ENCODE measurements around the gene TIFAB. TPM values are rescaled to one million over a fixed set of nuclear protein-coding genes. Genes with fewer than 3 reads are reported as not detected.

The TIFAB gene
- total RNA-seq, 2 experiments from 2014 or later: 0.11 TPM; not detected in 1

- H3K4me3 ChIP-seq (ENCODE audit: low read length): no peak overlapping the region
- H3K27ac Mint-ChIP-seq: no peak overlapping the region
- peaks cover 0 to 19% of the 10 kb centered on the region in 2 experiments for H3K9me3 ChIP-seq (ENCODE audit: control insufficient read depth in 1 of 2, insufficient read depth in 1 of 2, low read length in 2 of 2)
- ATAC-seq (ENCODE audit: poor library complexity) (no peak), DNase-seq (no peak)
- no peak overlapping the region for H3K4me3 Mint-ChIP-seq
- ChIA-PET CTCF (no interaction called here), POLR2A (no interaction called here)
- intact Hi-C loops (cut with DNase I, micrococcal nuclease): no loop called here
- H3K36me3 Mint-ChIP-seq (ENCODE audit: low read depth): no peaks in the 10 kb centered on the region
- H3K4me1 ChIP-seq (ENCODE audit: insufficient read depth, low read length): peaks cover 9% of the 10 kb centered on the region
- no peak for TF ChIP-seq CTCF (IDR thresholded peaks at IDR 0.05)
- no peak overlapping the region for H3K27ac ChIP-seq (ENCODE audit: low read depth in 1 of 2, low read length in 2 of 2)
- H3K27me3 ChIP-seq (ENCODE audit: control insufficient read depth in 1 of 2, insufficient read depth in 2 of 2, low read length in 2 of 2): peaks cover 56 to 59% of the 10 kb centered on the region in 2 experiments
- no peaks in the 10 kb centered on the region for H3K9me3 Mint-ChIP-seq
- H3K36me3 ChIP-seq (ENCODE audit: insufficient read depth, low read length): no peaks in the 10 kb centered on the region
- peaks cover 13% of the 10 kb centered on the region for H3K4me1 Mint-ChIP-seq (ENCODE audit: low read depth)
- peaks cover 62% of the 10 kb centered on the region for H3K27me3 Mint-ChIP-seq
Measured at GRCh38 chr5:135487037-135487395, 34.9 kb upstream of the TIFAB start.

DNA sequence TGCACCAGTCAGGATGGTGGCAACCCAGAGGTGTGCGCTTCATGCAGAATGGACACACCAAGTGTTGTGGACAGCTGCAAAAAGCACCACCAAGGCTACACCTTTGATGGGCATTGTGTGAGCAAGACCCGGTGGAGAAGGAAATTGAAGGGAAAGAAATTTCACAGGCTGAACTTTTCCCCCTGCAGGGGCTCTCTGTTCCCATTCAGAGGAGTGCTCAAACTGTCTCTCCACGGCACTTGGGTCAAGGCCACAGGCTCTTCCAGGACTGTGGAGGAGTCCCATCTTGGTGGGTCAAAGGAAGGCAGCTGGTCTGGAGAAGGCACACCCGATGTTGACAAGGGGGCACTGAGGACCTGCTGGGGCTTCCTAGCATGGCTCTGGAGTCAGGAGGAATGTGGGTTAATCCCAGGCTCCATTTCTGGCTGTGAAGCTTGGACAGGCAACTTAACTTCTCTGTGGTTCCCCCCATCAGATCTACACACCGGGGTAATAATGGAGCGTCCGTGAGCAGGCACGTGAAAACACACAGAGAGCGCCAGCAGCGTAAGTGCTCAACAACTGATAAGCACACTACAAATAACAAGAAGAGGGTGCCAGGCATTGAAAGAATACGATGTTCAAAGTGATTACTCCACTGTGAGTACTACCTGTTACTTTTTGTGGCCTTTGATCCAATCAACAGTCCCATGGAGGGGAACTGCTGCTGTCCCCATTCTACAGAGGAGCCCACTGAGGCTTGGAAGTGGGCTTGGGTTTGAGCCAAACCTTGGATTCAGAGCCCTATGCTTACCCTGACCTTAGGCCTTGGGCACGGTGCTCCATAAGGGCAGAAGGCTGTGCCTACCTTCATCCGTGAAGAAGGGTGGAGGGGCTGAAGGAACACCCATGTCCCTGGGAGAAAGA is 34.2 kb upstream of the TIFAB start:
- ATAC-seq (ENCODE audit: poor library complexity) (no peak), DNase-seq (no peak)
- peaks cover 9% of the 10 kb centered on the region for H3K4me1 ChIP-seq (ENCODE audit: insufficient read depth, low read length)
- peaks cover 0 to 19% of the 10 kb centered on the region in 2 experiments for H3K9me3 ChIP-seq (ENCODE audit: control insufficient read depth in 1 of 2, insufficient read depth in 1 of 2, low read length in 2 of 2)
- peaks cover 50 to 55% of the 10 kb centered on the region in 2 experiments for H3K27me3 ChIP-seq (ENCODE audit: control insufficient read depth in 1 of 2, insufficient read depth in 2 of 2, low read length in 2 of 2)
- intact Hi-C loops (cut with DNase I, micrococcal nuclease): no loop called here
- H3K27me3 Mint-ChIP-seq: peaks cover 59% of the 10 kb centered on the region
- no peak overlapping the region for H3K27ac Mint-ChIP-seq
- CTCF ChIA-PET: no interaction called here
- H3K4me1 Mint-ChIP-seq (ENCODE audit: low read depth): peaks cover 13% of the 10 kb centered on the region
- H3K36me3 ChIP-seq (ENCODE audit: insufficient read depth, low read length): no peaks in the 10 kb centered on the region
- POLR2A ChIA-PET: no interaction called here
- no peak overlapping the region for H3K27ac ChIP-seq (ENCODE audit: low read depth in 1 of 2, low read length in 2 of 2)
- H3K36me3 Mint-ChIP-seq (ENCODE audit: low read depth): no peaks in the 10 kb centered on the region
- no peak overlapping the region for H3K4me3 ChIP-seq (ENCODE audit: low read length)
- TF ChIP-seq CTCF (IDR thresholded peaks at IDR 0.05): no peak
- no peak overlapping the region for H3K4me3 Mint-ChIP-seq
- H3K9me3 Mint-ChIP-seq: no peaks in the 10 kb centered on the region

- Histone ChIP-seq H3K9me3 (ENCODE audit: control insufficient read depth in 1 of 2, insufficient read depth in 1 of 2, low read length in 2 of 2) (peaks cover 0 to 10% of the 10 kb centered on the region in 2 experiments), H3K4me1 (ENCODE audit: insufficient read depth, low read length) (peaks cover 4% of the 10 kb centered on the region), H3K4me3 (ENCODE audit: low read length) (no peak overlapping the region), H3K27me3 (ENCODE audit: control insufficient read depth in 1 of 2, insufficient read depth in 2 of 2, low read length in 2 of 2) (peaks cover 33 to 40% of the 10 kb centered on the region in 2 experiments), H3K27ac (ENCODE audit: low read depth in 1 of 2, low read length in 2 of 2) (no peak overlapping the region), H3K36me3 (ENCODE audit: insufficient read depth, low read length) (no peaks in the 10 kb centered on the region)
- ATAC-seq (ENCODE audit: poor library complexity): no peak
- no peak for TF ChIP-seq CTCF (IDR thresholded peaks at IDR 0.05)
- POLR2A ChIA-PET: no interaction called here
- intact Hi-C loops (cut with DNase I, micrococcal nuclease): no loop called here
- CTCF ChIA-PET: no interaction called here
- Mint-ChIP-seq H3K27ac (no peak overlapping the region), H3K4me3 (no peak overlapping the region), H3K9me3 (no peaks in the 10 kb centered on the region), H3K4me1 (ENCODE audit: low read depth) (peaks cover 10% of the 10 kb centered on the region), H3K27me3 (peaks cover 53% of the 10 kb centered on the region), H3K36me3 (ENCODE audit: low read depth) (no peaks in the 10 kb centered on the region)
- DNase-seq: peak in 1 of 14 experiments; percentile 25
Measured at GRCh38 chr5:135484674-135485086, 32.5 kb upstream of the TIFAB start.
